ENCODE data around the gene PPFIA4.

PPFIA4 gene

GRCh38 chr1:203057911-203058675 lies 31.8 kb downstream of the PPFIA4 start:
- no peak for DNase-seq (ENCODE audit: low read depth)

DNA sequence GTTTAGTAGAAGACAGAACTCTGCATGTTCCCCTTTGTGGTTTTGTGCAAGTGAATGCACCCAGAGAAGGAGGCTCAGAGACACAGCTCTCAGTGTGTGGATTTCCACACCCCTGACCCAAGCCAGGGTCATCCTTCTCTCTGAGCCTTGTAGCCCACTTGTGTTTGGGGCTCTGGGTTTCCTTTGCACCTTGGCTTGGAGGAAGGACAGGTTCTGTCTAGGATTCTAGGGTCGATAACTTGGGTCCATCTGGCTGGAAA lies 32.3 kb downstream of the PPFIA4 start:
- DNase-seq (ENCODE audit: low read depth), result no peak

DNA sequence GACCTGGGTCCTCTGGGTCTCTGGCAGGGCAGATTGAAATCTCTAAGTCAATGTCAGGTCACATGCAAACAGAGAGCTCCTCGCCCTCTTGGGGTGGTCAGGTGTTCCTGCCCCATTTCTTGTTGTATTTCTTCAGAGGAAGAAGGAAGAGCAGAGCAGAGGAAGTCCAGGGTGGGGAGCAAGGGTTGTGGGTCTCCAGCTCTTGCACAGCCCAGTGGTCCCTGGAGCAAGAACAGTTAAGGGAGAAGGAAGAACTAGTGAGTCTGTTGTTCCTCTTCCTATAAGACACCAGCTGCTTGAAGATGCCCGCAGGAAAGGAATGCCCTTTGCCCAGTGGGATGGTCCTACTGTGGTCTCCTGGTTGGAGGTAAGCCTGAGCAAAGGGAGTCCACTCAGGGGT lies 33.2 kb downstream of the PPFIA4 start:
- DNase-seq (ENCODE audit: low read depth), result no peak

GRCh38 chr1:203060115-203060514 lies 33.8 kb downstream of the PPFIA4 start:
- DNase-seq (ENCODE audit: low read depth), result no peak

- DNase-seq (ENCODE audit: low read depth), result no peak
Observed at GRCh38 chr1:203063287-203063686, 37.0 kb downstream of the PPFIA4 start.

- DNase-seq (ENCODE audit: low read depth), result no peak
Observed at GRCh38 chr1:203065191-203065590, 38.9 kb downstream of the PPFIA4 start.

GRCh38 chr1:203065986-203066385 lies 39.7 kb downstream of the PPFIA4 start:
- no peak for DNase-seq (ENCODE audit: low read depth)

- DNase-seq (ENCODE audit: low read depth), result no peak
Observed at GRCh38 chr1:203066965-203067364, 40.7 kb downstream of the PPFIA4 start.

DNA sequence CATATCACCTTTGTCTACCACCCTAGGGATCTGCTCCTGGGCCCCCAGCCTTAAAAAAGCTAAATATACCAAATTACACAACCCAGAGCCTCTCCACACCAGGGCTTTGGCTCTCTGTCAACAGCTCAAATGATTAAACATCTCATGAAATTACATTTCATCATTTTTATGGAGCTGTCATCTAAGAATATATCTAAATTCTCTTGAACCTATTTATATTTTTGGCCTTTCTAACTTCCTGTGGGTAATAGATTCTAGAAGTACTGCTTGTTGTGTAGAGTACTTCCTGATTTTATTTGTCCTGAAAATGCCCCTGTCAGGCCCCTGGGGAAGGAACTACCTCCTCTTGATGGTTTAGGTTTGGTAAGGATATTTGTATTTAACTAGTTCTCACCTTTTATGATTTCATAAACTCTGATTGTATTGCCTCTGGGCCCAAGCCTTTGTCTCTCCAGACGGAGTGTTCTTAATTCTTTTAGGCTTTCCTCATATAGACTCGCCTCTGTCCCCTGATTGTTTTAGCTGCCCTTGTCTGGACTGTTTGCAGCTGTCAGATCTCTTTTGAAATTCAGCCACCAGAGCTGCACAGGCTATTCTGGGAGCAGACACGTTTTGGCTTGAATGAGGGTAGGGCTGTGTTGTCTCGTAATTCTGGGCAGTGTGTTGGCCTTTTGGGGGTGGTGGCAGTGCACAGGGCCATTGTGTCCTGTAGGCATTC lies 42.9 kb downstream of the PPFIA4 start:
- no peak for DNase-seq (ENCODE audit: low read depth)

DNA sequence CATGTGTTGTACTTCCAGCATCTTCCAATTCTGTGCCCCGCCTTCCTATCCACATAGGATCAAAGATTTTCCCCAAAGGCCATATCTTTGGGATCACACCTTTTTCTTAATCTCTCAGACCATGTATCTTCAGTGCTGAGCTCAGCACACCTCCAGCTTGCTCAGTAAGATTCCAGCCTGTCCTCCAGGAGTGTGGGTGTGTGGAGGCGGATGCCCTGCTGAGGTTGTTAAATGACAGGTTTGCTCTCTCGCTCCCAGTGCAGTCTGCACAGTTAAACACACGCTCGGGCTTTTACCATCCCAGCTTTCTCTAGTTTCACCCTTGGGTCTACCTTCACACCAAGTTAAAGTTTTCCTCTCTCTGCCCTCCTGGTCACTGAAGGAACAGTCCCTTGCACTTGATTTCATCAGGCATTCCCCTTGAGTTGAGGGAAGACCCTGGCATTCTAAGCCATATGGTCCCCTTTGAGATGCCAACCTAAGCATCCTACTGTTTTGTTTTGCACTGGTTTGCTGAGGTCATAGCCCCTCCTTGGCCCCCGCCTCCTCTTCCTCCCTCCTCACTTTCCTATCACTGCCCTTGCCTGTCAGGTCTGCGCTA lies 45.8 kb downstream of the PPFIA4 start:
- DNase-seq (ENCODE audit: low read depth), result no peak

- no peak for DNase-seq (ENCODE audit: low read depth)
Observed at GRCh38 chr1:203072911-203073310, 46.6 kb downstream of the PPFIA4 start.

GRCh38 chr1:203073469-203073868 lies 47.2 kb downstream of the PPFIA4 start:
- no peak for DNase-seq (ENCODE audit: low read depth)

DNA sequence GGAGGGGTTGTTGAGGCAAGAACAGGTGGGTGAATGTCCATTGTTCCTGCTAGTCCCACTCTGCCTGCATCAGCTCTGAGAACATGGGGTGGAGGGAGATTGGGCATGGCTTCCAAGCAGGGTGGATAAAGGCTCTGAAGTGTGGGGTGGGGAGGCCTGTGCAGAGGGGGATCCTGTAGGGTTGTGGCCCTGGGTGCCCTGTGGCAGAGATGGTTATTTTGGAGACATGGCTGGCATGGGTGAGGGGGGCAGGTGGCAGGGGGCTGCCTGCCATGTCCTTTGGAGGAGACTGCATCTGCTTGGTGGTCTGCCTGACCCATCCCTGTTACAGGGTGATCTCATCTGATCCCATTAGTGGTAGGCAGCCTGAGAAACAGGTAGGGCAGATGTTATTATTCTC lies 48.3 kb downstream of the PPFIA4 start:
- DNase-seq (ENCODE audit: low read depth), result no peak

- no peak for DNase-seq (ENCODE audit: low read depth)
Observed at GRCh38 chr1:203075236-203076030, 49.1 kb downstream of the PPFIA4 start.

DNA sequence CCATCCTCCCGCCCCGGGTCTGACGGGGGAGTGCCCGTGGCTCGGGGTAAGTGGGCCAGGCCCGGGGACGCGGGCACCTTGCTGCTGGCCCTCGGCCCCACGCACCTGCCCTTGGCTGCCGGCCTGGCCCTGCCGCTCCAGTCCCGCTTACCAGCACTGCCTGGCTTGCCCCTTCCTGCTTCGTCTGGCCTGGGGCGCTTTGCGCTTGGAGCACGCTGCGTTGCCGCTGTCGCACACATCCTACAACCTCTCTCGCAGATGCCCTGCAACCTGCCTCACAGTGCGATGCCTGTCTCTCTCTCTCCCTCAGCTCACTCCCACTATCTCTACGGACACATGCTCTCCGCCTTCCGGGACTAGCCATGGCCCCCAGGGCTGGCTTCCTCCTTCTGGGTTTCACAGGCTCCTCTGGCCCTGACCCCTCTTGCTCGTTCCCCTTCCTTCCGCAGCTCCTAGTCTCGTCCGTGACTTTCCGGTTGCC lies 49.8 kb downstream of the PPFIA4 start:
- no peak for DNase-seq (ENCODE audit: low read depth)

- DNase-seq (ENCODE audit: low read depth), result no peak
Observed at GRCh38 chr1:203077367-203077766, 51.1 kb downstream of the PPFIA4 start.

GRCh38 chr1:203077956-203078355 lies 51.7 kb downstream of the PPFIA4 start:
- no peak for DNase-seq (ENCODE audit: low read depth)

DNA sequence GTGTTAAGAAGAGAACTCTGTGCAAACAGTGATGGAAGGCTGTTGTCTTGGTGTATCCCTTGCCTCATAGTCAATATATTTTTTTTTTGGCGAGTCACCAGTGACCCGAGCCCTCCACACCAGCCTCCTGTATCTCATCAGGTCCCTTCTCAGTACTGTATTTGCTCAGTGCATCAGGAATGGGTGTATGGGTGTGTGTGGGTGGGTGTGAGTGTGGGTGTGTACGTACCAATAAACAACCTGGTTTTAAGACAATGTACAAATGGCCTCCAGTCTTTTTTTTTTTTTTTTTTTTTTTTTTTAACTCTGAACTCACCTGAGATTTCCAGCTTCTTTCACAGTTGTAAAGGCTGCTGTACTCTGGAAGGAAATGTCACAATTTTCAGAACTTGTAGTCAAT lies 52.2 kb downstream of the PPFIA4 start:
- DNase-seq (ENCODE audit: low read depth), result no peak

DNA sequence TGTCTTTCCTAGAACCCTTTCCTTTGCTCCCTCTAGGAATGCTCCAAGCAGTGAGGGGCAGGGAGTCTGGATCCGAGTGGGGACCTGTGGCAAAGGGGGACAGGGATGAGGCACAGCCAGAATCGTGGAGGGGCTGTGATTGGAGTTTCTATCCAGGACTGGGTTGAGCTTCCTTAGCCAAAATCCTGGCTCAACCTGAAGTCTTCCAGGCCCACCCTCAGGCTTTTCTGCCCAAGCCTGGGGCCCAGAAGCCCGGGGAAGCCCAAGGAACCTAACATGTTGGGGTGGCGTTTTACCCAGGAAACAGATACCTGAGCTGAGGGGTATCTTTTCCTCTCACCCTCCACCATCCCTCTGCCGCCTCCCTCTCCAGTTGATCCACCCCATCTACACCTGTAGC lies 54.2 kb downstream of the PPFIA4 start:
- DNase-seq (ENCODE audit: low read depth), result no peak

DNA sequence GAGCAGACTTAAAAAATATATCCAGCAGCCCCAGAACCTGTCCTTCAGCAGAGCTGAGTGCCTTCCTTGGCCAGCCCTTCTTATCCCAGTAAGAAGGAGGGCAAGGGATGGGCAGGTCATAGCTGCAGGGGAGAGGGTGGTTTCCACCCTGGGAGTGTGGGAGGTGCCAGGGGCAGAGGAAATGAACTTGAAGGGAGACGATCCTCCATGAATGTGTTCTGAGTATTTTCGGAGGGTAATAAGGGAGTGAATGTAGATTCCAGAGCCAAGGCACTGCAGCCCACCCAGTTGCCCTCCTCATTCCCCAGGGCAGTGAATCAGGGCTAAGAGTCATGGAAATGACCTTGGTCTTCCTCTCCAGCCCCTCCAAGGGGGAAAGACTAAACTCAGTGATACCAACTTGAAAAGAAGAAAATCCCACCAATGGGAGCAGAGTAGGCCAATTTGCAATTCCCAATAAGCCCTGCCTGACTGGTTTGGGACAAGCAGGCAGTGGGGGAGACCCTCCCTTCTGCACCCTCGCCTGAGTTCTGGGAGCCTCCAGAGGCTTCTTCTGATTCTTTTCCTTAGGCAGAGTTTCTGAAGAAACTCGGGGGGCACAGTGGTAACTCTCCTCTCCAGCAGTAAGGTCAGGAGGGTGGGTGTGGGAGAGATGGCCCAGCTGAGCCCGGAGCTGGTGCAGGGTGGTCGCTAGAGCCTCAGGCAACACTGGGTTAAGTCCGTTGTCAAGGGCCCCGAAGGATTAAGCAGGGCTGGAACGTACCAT lies 55.4 kb downstream of the PPFIA4 start:
- DNase-seq (ENCODE audit: low read depth), result no peak

- DNase-seq (ENCODE audit: low read depth), result no peak
Observed at GRCh38 chr1:203082231-203082505, 55.9 kb downstream of the PPFIA4 start.

Data from stimulated activated CD8-positive, alpha-beta memory T cell treated with anti-CD3 and anti-CD28 coated beads, Interleukin-4, amount 100 ng/mL, for 24 hours (primary cell).